PC-3 (cell line): ENCODE measurements around the gene SNAP23. TPM values are rescaled to one million over a fixed set of nuclear protein-coding genes. Genes with fewer than 3 reads are reported as not detected.

Experiments
- ATAC-seq: fragments of 200-7000 bp; cut with Tn5 transposase; 2 replicates; pipeline ENCODE4 v1.9.1; 2020; ENCODE audit warnings: mild to moderate bottlenecking, moderate library complexity
- BruUV-seq: library from RNA; stranded (reverse); fragments of 400-500 nt; replicated peaks from 2 replicates; lab custom pipeline; 2021; lab: Mats Ljungman, UMichigan
- CTCF ChIA-PET: fragments of 300-600 bp; sonication (Branson Sonifier 250); formaldehyde crosslinking; loops from one replicate; lab custom pipeline; 2022; ENCODE audit warnings: antibody characterized with exemption; lab: Charles Lee
- POLR2A ChIA-PET: fragments of 300-600 bp; sonication (Branson Sonifier 250); formaldehyde crosslinking; loops from one replicate; lab custom pipeline; 2022; ENCODE audit warnings: antibody characterized with exemption; ENCODE audit not compliant: unreplicated experiment; lab: Charles Lee
- DNase-seq: peaks from one replicate; pipeline ENCODE4 v3.0.0-alpha.2; 2015
- H2AFZ ChIP-seq: fragments of 300-600 bp; sonication (generic); 2 replicates; pipeline ENCODE4 v1.6.0; 2016; ENCODE audit warnings: antibody characterized with exemption, low read length
- H3F3A ChIP-seq: fragments of 300-600 bp; sonication (generic); one replicate; pipeline ENCODE4 v1.6.0; 2017; ENCODE audit warnings: antibody characterized with exemption, low read length, control low read depth, mild to moderate bottlenecking; ENCODE audit not compliant: unreplicated experiment
- H3K27ac ChIP-seq: fragments of 300-600 bp; sonication (generic); 2 replicates; pipeline ENCODE4 v1.5.1; 2016; ENCODE audit warnings: mild to moderate bottlenecking, low read length
- H3K27me3 ChIP-seq: fragments of 300-600 bp; sonication (generic); 2 replicates; pipeline ENCODE4 v1.6.1; 2016; ENCODE audit warnings: low read length, mixed read lengths
- H3K36me3 ChIP-seq: fragments of 300-600 bp; sonication (generic); 2 replicates; pipeline ENCODE4 v1.6.1; 2016; ENCODE audit warnings: low read depth, mixed run types, low read length, mixed read lengths
- H3K4me1 ChIP-seq: fragments of 300-600 bp; sonication (generic); 2 replicates; pipeline ENCODE4 v1.5.1; 2016; ENCODE audit warnings: low read length; ENCODE audit not compliant: insufficient read depth
- H3K4me2 ChIP-seq: fragments of 300-600 bp; sonication (generic); 2 replicates; pipeline ENCODE4 v1.6.0; 2016; ENCODE audit warnings: low read length
- H3K4me3 ChIP-seq: fragments of 300-600 bp; sonication (generic); 2 replicates; pipeline ENCODE4 v1.5.1; 2016; ENCODE audit warnings: mild to moderate bottlenecking, low read length, mixed read lengths
- H3K79me2 ChIP-seq: fragments of 300-600 bp; sonication (generic); 2 replicates; pipeline ENCODE4 v1.6.1; 2017; ENCODE audit warnings: low read length, mixed read lengths
- H3K9ac ChIP-seq: fragments of 300-600 bp; sonication (generic); 2 replicates; pipeline ENCODE4 v1.6.0; 2016; ENCODE audit warnings: mild to moderate bottlenecking, low read length
- H3K9me2 ChIP-seq: fragments of 300-600 bp; sonication (generic); replicated peaks from 2 replicates; pipeline ENCODE4 v1.6.1; 2016; ENCODE audit warnings: mixed run types, low read length, mixed read lengths
- H3K9me3 ChIP-seq: fragments of 300-600 bp; sonication (generic); 2 replicates; pipeline ENCODE4 v1.6.1; 2016; ENCODE audit warnings: low read length, mixed read lengths
- H4K20me1 ChIP-seq: fragments of 300-600 bp; sonication (generic); 2 replicates; pipeline ENCODE4 v1.6.1; 2016; ENCODE audit warnings: low read length, mixed read lengths
- CTCF ChIP-seq: fragments of 300-600 bp; sonication (generic); conservative IDR thresholded peaks from 2 replicates; pipeline ENCODE4 v1.5.1; 2017; ENCODE audit warnings: antibody characterized with exemption, low read depth, mild to moderate bottlenecking, low read length
- EZH2 ChIP-seq: fragments of 300-600 bp; sonication (generic); IDR thresholded peaks from one replicate; pipeline ENCODE4 v1.6.1; 2017; ENCODE audit warnings: antibody characterized with exemption, mild to moderate bottlenecking, low read length; ENCODE audit not compliant: unreplicated experiment
- EZH2phosphoT487 ChIP-seq: fragments of 300-600 bp; sonication (generic); IDR thresholded peaks from 2 replicates; pipeline ENCODE4 v1.6.1; 2018; ENCODE audit warnings: mild to moderate bottlenecking, antibody characterized with exemption, low read length, borderline replicate concordance
- intact Hi-C: fragments of 100-400 bp; cut with micrococcal nuclease; formaldehyde crosslinking; loops from 2 replicates; pipeline ENCODE4 v1.9.0; 2023
- total RNA-seq: library from RNA; depleted of rRNA; stranded (reverse); fragments of >200 nt; gene quantifications from 2 replicates; pipeline ENCODE4 v1.2.3, GENCODE V29; 2014

The SNAP23 gene
- total RNA-seq, 1 experiment from 2014 or later, result 40.2 TPM

DNA sequence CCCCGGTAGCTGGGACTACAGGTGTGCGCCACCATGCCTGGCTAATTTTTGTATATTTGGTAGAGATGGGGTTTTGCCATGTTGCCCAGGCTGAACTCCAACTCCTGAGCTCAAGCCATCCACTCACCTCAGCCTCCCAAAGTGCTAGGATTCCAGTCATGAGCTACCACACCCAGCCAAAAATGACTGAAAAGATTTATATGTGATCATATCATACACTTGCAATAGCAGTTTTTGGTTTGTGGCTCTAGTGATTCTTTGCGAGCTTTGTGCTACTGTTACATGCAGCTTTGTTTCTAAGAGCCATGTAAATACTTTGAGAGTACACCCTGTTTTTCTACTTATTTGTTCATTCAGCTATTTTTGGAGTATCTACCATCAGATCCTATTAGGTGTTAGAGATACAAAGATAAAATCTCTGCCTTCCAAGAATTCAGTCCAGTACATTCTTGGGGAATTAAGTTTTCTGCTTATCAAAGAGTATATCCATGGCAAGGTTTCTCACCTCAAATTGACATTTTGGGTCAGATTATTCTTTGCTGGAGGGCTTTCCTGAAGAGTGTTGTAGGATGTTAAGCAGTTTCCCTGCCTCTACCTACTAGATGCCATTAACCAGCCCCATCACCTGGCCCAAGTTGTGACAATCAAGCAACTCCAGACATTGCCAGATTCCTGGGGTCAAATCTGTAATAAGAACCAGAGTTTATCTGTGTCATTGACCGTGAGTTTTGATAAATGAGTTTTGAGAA is 15.0 kb downstream of the SNAP23 start:
- H3K4me3 ChIP-seq, result no peak overlapping the region
- H3K27me3 ChIP-seq, result no peaks in the 10 kb centered on the region
- H3K36me3 ChIP-seq, result no peaks in the 10 kb centered on the region
- H3K9me3 ChIP-seq, result no peaks in the 10 kb centered on the region
- no peaks in the 10 kb centered on the region for H3K79me2 ChIP-seq
- intact Hi-C loops, result no loop called here
- H3K4me1 ChIP-seq, result peaks cover 9% of the 10 kb centered on the region
- H4K20me1 ChIP-seq, result no peaks in the 10 kb centered on the region
- no peaks in the 10 kb centered on the region for H3K9me2 ChIP-seq
- no peak overlapping the region for H3K9ac ChIP-seq
- DNase-seq (no peak), ATAC-seq (no peak)
- H3F3A ChIP-seq, result no peaks in the 10 kb centered on the region
- no peak for TF ChIP-seq EZH2phosphoT487
- TF ChIP-seq CTCF, result no peak
- H3K27ac ChIP-seq, result no peak overlapping the region
- BruUV-seq, result no TSS peak
- H3K4me2 ChIP-seq, result no peak overlapping the region
- no peak overlapping the region for H2AFZ ChIP-seq
- ChIA-PET POLR2A (interaction anchor here (0.6 to 0.8 kb wide), 2 partner anchors 9 to 39 kb away, joined by 4 to 5 read pairs; no protein-coding TSS in a partner anchor), CTCF (no interaction called here)

DNA sequence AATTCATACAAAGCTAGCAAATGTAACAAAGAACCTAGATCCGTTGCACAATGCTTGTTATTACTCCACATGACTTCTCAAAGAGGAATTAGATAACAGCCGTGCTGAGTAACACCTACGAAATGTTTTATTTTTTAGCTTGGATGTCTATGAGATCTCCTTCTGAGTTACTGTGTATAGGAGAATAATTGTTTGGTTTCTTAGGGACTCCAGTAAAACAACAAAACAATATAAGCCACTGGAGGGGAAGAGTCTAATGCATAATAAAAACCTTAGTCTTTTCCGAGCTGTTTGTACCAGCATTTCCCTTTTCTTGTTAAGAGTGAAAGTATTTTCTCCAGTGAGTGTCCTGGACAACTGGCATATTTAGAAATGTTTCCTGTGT is 15.6 kb downstream of the SNAP23 start:
- DNase-seq (no peak), ATAC-seq (no peak)
- no peak overlapping the region for H3K27ac ChIP-seq
- H3K4me3 ChIP-seq, result no peak overlapping the region
- H3K9ac ChIP-seq, result no peak overlapping the region
- CTCF ChIA-PET, result no interaction called here
- H3K4me1 ChIP-seq, result peaks cover 9% of the 10 kb centered on the region
- intact Hi-C loops, result no loop called here
- no TSS peak for BruUV-seq
- no peaks in the 10 kb centered on the region for H4K20me1 ChIP-seq
- POLR2A ChIA-PET, result no interaction called here
- H3K27me3 ChIP-seq, result no peaks in the 10 kb centered on the region
- H3K9me3 ChIP-seq, result no peaks in the 10 kb centered on the region
- no peaks in the 10 kb centered on the region for H3K36me3 ChIP-seq
- H3K79me2 ChIP-seq, result no peaks in the 10 kb centered on the region
- H3F3A ChIP-seq, result no peaks in the 10 kb centered on the region
- no peak overlapping the region for H2AFZ ChIP-seq
- no peak for TF ChIP-seq CTCF
- TF ChIP-seq EZH2phosphoT487, result no peak
- no peak for TF ChIP-seq EZH2
- no peak overlapping the region for H3K4me2 ChIP-seq
- no peaks in the 10 kb centered on the region for H3K9me2 ChIP-seq

DNA sequence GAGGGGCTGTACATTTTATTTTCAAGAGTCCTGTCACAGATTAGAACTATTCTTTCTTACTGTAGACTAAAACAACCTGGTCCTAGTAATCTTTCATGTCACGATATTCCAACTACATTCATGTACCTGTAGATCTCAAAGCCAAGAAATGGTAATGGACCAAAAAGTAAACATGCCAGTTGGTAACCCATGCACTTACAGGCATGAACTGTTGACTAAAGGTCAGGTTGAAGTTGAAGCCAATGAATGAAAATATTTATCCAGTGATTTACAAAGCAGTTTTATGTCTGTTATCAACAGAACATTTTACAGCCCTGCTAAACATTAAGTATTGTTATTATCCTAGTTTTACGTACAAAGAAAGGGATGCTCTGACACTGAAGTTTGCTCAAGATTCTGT is 27.9 kb downstream of the SNAP23 start:
- no TSS peak for BruUV-seq
- Histone ChIP-seq H3K4me1 (no peaks in the 10 kb centered on the region), H3K4me3 (no peak overlapping the region), H2AFZ (no peak overlapping the region), H3K9me2 (no peaks in the 10 kb centered on the region), H3K27me3 (no peaks in the 10 kb centered on the region), H3K9me3 (no peaks in the 10 kb centered on the region), H4K20me1 (no peaks in the 10 kb centered on the region), H3K36me3 (0 out of 2 replicates have a peak, but pooled peaks cover 2% of the 10 kb centered on the region), H3K9ac (no peak overlapping the region), H3K79me2 (no peaks in the 10 kb centered on the region), H3F3A (no peaks in the 10 kb centered on the region), H3K27ac (no peak overlapping the region), H3K4me2 (no peak overlapping the region)
- ATAC-seq (no peak), DNase-seq (no peak)
- no peak for TF ChIP-seq CTCF
- TF ChIP-seq EZH2, result no peak
- TF ChIP-seq EZH2phosphoT487, result no peak
- POLR2A ChIA-PET, result no interaction called here
- CTCF ChIA-PET, result no interaction called here
- intact Hi-C loops, result no loop called here
